Measurements from ENCODE around the gene CD72.

DNA sequence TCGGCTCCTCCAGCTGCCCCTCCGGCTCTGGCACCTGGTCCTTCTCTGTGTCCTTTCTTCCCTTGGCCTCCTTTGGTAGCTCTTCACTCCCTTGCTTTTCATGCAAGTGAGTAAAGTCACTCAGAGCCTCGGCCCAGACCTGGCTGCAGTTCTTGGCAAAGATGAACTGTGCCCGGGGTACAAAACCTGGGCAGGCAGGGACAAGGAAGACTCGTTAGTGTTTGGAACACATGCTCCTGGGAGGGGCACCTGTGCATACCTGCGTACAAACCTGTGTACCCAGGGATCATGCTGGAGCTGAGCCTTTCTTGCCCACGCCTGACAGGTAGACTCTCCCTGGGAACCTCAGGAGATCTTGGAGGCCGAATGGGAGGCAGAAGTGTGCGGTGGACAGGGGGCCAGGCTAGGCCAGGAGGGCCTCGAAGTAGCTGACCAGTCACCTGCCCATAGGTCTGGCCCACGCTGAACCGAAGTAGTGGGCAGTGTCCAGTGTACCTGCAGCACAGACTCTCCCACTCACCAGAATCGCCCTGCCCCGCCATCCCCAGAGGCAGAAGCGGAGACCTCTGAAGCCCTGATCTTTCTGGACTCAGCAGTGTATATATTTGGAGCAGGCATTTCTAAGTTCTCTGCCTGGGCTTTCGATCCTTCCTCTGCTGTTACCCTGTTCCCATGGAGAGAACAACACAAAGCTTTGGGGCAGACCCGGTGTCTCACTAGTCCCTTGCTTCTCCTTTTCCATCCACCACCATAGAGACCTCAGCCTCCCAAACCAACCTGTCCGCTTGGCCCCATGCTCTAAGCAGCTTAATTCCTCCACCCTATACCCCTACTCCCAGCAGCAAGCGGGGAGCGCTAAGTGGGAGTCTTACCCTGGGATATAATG, 55.1 kb downstream of the CD72 start:
- TF ChIP-seq, protein P1, sequence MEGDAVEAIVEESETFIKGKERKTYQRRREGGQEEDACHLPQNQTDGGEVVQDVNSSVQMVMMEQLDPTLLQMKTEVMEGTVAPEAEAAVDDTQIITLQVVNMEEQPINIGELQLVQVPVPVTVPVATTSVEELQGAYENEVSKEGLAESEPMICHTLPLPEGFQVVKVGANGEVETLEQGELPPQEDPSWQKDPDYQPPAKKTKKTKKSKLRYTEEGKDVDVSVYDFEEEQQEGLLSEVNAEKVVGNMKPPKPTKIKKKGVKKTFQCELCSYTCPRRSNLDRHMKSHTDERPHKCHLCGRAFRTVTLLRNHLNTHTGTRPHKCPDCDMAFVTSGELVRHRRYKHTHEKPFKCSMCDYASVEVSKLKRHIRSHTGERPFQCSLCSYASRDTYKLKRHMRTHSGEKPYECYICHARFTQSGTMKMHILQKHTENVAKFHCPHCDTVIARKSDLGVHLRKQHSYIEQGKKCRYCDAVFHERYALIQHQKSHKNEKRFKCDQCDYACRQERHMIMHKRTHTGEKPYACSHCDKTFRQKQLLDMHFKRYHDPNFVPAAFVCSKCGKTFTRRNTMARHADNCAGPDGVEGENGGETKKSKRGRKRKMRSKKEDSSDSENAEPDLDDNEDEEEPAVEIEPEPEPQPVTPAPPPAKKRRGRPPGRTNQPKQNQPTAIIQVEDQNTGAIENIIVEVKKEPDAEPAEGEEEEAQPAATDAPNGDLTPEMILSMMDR (IDR thresholded peaks at IDR 0.05), result no peak
- TF ChIP-seq POLR2A (IDR thresholded peaks at IDR 0.05), result no peak

Measured in esophagus squamous epithelium (tissue), 4 donors.